ENCODE measurements around the gene RABL6.
"Not testable (repeated sequence)": the region's sequence is repeated elsewhere in the genome, so short reads cannot be mapped to it uniquely, and the experiment has no call there.

DNA sequence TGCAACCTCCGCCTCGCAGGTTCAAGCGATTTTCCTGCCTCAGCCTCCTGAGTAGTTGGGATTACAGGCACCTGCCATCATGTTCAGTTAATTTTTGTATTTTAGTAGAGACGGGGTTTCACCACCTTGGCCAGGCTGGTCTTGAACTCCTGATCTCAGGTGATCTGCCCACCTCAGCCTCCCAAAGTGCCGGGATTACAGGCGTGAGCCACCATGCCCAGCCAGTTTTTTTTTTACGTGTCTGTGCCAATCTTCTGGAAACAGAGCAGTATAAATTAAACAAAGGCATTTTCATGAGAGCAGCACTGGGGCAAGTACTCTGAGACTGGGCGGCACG, 75.2 kb downstream of the RABL6 start:
- TF ChIP-seq, protein P1, sequence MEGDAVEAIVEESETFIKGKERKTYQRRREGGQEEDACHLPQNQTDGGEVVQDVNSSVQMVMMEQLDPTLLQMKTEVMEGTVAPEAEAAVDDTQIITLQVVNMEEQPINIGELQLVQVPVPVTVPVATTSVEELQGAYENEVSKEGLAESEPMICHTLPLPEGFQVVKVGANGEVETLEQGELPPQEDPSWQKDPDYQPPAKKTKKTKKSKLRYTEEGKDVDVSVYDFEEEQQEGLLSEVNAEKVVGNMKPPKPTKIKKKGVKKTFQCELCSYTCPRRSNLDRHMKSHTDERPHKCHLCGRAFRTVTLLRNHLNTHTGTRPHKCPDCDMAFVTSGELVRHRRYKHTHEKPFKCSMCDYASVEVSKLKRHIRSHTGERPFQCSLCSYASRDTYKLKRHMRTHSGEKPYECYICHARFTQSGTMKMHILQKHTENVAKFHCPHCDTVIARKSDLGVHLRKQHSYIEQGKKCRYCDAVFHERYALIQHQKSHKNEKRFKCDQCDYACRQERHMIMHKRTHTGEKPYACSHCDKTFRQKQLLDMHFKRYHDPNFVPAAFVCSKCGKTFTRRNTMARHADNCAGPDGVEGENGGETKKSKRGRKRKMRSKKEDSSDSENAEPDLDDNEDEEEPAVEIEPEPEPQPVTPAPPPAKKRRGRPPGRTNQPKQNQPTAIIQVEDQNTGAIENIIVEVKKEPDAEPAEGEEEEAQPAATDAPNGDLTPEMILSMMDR (conservative IDR thresholded peaks at IDR 0.05): not testable (repeated sequence)
- TF ChIP-seq ZFX (IDR thresholded peaks at IDR 0.05): not testable (repeated sequence)

All from C4-2B (cell line).